ENCODE data around the gene TTC19. TPM values are rescaled to one million over a fixed set of nuclear protein-coding genes. Genes with fewer than 3 reads are reported as not detected.

Gene TTC19
- total RNA-seq, 1 experiment from 2014 or later = 28.4 TPM

- TSS peak; percentile 44 for BruUV-seq (replicated peaks)
- no peak overlapping the region for H3K4me3 ChIP-seq (ENCODE audit: low read depth in 2 of 2, low read length in 2 of 2)
- no peaks in the 10 kb centered on the region for H3K27me3 ChIP-seq (ENCODE audit: control insufficient read depth, insufficient read depth, low read length)
- no peak for TF ChIP-seq SIN3A (IDR thresholded peaks at IDR 0.05; ENCODE audit: borderline replicate concordance, insufficient read depth, low read depth, low read length)
- TF ChIP-seq POLR2AphosphoS5 (IDR thresholded peaks at IDR 0.05; ENCODE audit: low read depth, low read length) = peak; percentile 12; the same call in 1 of the 2 replicates
- intact Hi-C loops (cut with micrococcal nuclease; ENCODE audit: unreplicated experiment) = no loop called here
- DNase-seq (ENCODE audit: low read depth, low spot score) = peak; percentile 78
- POLR2A ChIA-PET = no interaction called here
- H3K27ac ChIP-seq (ENCODE audit: low read length) = peak overlapping the region; percentile 77
- CTCF ChIA-PET = no interaction called here
- in situ Hi-C loops (cut with HindIII; ENCODE audit: low pct_unique_long_range_greater_than_20kb, low sequenced_read_pairs) = no loop called here
- ATAC-seq = peak; percentile 94
- H3K9me3 ChIP-seq (ENCODE audit: control insufficient read depth, insufficient read depth, low read depth, low read length) = no peaks in the 10 kb centered on the region
- peaks cover 21% of the 10 kb centered on the region for H3K4me1 ChIP-seq (ENCODE audit: control insufficient read depth, insufficient read depth, low read length)
- H3K36me3 ChIP-seq (ENCODE audit: control insufficient read depth, insufficient read depth, low read length) = peaks cover 37% of the 10 kb centered on the region
Measured at GRCh38 chr17:16027708-16028584, 28.3 kb downstream of the TTC19 start.

- intact Hi-C loops (cut with micrococcal nuclease; ENCODE audit: unreplicated experiment) = no loop called here
- no peaks in the 10 kb centered on the region for H3K9me3 ChIP-seq (ENCODE audit: control insufficient read depth, insufficient read depth, low read depth, low read length)
- DNase-seq (ENCODE audit: low read depth, low spot score) = no peak
- no TSS peak for BruUV-seq (replicated peaks)
- peaks cover 4% of the 10 kb centered on the region for H3K4me1 ChIP-seq (ENCODE audit: control insufficient read depth, insufficient read depth, low read length)
- in situ Hi-C loops (cut with HindIII; ENCODE audit: low pct_unique_long_range_greater_than_20kb, low sequenced_read_pairs) = no loop called here
- H3K27ac ChIP-seq (ENCODE audit: low read length) = no peak overlapping the region
- peaks cover 26% of the 10 kb centered on the region for H3K36me3 ChIP-seq (ENCODE audit: control insufficient read depth, insufficient read depth, low read length)
- CTCF ChIA-PET = no interaction called here
- H3K4me3 ChIP-seq (ENCODE audit: low read depth in 2 of 2, low read length in 2 of 2) = no peak overlapping the region
- no peak for ATAC-seq
- no peaks in the 10 kb centered on the region for H3K27me3 ChIP-seq (ENCODE audit: control insufficient read depth, insufficient read depth, low read length)
- TF ChIP-seq CTCF (IDR thresholded peaks at IDR 0.05) (no peak), POLR2AphosphoS5 (IDR thresholded peaks at IDR 0.05; ENCODE audit: low read depth, low read length) (no peak), TCF7L2 (IDR thresholded peaks at IDR 0.05; ENCODE audit: low read depth, low read length) (no peak), REST (IDR thresholded peaks at IDR 0.05; ENCODE audit: insufficient read depth in 1 of 2, low read depth in 2 of 2, low read length in 1 of 2) (no peak), SIN3A (IDR thresholded peaks at IDR 0.05; ENCODE audit: borderline replicate concordance, insufficient read depth, low read depth, low read length) (no peak)
- POLR2A ChIA-PET = no interaction called here
Measured at GRCh38 chr17:16033729-16034349, 34.2 kb downstream of the TTC19 start.

All from Panc1 (cell line).